ENCODE data around the gene CUL4A. TPM values are rescaled to one million over a fixed set of nuclear protein-coding genes. Genes with fewer than 3 reads are reported as not detected.
"Not testable (repeated sequence)": the region's sequence is repeated elsewhere in the genome, so short reads cannot be mapped to it uniquely, and the experiment has no call there.

The CUL4A gene
- total and polyA plus RNA-seq, 2 donors (not counting 3 experiments of a cell fraction or from before 2014, with no cell fraction given): 37.9 to 80.0 TPM

DNA sequence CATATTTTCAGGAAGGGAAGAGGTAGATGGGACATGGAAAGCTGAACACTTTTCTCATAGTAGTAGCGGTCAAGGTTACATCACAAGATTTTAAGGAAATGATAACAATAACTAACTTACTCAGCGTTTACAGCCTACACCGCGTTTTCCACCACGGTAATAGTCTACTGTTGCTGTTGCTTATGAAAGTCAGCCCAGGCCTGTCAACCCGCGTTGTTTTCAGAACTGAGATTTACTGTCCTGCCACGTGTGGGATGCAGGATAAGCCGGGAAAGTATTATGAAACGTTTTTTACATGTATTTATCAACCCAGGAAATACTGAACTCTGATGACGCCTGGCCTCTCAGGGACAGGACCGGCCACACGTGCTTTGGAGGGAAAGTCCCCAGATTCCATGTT is 51.6 kb downstream of the CUL4A start:
- no peaks in the 10 kb centered on the region for H4K20me1 ChIP-seq (replicated peaks; ENCODE audit: control insufficient read depth, extremely low read depth, insufficient read depth, low read length)
- H3K79me2 ChIP-seq (ENCODE audit: control insufficient read depth, insufficient read depth, low read length): no peaks in the 10 kb centered on the region
- H3K9me1 ChIP-seq (replicated peaks; ENCODE audit: control insufficient read depth, extremely low read depth, insufficient read depth, low read length): no peaks in the 10 kb centered on the region
- no peak overlapping the region for H2AFZ ChIP-seq (ENCODE audit: low read depth, low read length)
- TF ChIP-seq, protein P1, sequence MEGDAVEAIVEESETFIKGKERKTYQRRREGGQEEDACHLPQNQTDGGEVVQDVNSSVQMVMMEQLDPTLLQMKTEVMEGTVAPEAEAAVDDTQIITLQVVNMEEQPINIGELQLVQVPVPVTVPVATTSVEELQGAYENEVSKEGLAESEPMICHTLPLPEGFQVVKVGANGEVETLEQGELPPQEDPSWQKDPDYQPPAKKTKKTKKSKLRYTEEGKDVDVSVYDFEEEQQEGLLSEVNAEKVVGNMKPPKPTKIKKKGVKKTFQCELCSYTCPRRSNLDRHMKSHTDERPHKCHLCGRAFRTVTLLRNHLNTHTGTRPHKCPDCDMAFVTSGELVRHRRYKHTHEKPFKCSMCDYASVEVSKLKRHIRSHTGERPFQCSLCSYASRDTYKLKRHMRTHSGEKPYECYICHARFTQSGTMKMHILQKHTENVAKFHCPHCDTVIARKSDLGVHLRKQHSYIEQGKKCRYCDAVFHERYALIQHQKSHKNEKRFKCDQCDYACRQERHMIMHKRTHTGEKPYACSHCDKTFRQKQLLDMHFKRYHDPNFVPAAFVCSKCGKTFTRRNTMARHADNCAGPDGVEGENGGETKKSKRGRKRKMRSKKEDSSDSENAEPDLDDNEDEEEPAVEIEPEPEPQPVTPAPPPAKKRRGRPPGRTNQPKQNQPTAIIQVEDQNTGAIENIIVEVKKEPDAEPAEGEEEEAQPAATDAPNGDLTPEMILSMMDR (IDR thresholded peaks at IDR 0.05; ENCODE audit: extremely low read depth in 1 of 2, insufficient read depth in 1 of 2, low read depth in 1 of 2, low read length in 2 of 2): no peak
- no peak for TF ChIP-seq GATA2 (IDR thresholded peaks at IDR 0.05; ENCODE audit: insufficient read depth, insufficient read length, low read depth, low read length)
- H3K4me3 ChIP-seq (replicated peaks in 1 of 3; ENCODE audit: insufficient read depth in 1 of 3, low read depth in 1 of 3, low read length in 3 of 3): no peak overlapping the region
- no peaks in the 10 kb centered on the region for H3K4me1 ChIP-seq (ENCODE audit: control insufficient read depth, extremely low read depth, insufficient read depth, low read length)
- CTCF ChIA-PET: no interaction called here
- H3K9me3 ChIP-seq (replicated peaks; ENCODE audit: control insufficient read depth, insufficient read depth, low read length): no peaks in the 10 kb centered on the region
- no peak for FAIRE-seq
- no peak overlapping the region for H3K9ac ChIP-seq (replicated peaks; ENCODE audit: extremely low read depth, insufficient read depth, low read length)
- BruUV-seq (replicated peaks): no TSS peak
- peaks cover 10 to 23% of the 10 kb centered on the region in 2 experiments for H3K36me3 ChIP-seq (ENCODE audit: control insufficient read depth in 2 of 2, extremely low read depth in 1 of 2, insufficient read depth in 2 of 2, low read length in 2 of 2)
- no peak overlapping the region for H3K4me2 ChIP-seq (ENCODE audit: insufficient read depth, low read length)
- H3K27ac ChIP-seq (ENCODE audit: insufficient read depth, low read depth, low read length): no peak overlapping the region
- intact Hi-C loops (cut with micrococcal nuclease) (no loop called here), dilution Hi-C loops (cut with MboI; ENCODE audit: extremely low pct_ligation_motif_present, low sequenced_read_pairs) (no loop called here)
- no peaks in the 10 kb centered on the region for H3K27me3 ChIP-seq (ENCODE audit: control insufficient read depth in 2 of 2, insufficient read depth in 2 of 2, low read length in 2 of 2)
- POLR2A ChIA-PET: no interaction called here
- DNase-seq (ENCODE audit: low read depth, low spot score): no peak

DNA sequence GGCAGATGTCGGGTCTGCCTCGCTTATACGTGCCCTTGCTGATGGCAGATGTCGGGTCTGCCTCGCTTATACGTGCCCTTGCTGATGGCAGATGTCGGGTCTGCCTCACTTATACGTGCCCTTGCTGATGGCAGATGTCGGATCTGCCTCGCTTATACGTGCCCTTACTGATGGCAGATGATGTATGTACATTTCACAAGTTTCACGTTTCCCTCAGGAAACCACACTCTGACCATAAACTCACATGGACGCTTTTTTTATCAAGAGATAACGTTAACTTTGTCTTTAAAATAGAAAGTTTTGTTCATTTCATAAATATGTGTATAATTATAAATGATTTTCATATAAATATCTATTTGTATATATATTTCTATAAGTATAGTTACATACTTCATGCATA is 53.6 kb downstream of the CUL4A start:
- H3K4me1 ChIP-seq (ENCODE audit: control insufficient read depth, extremely low read depth, insufficient read depth, low read length); H3K9ac ChIP-seq (replicated peaks; ENCODE audit: extremely low read depth, insufficient read depth, low read length); BruUV-seq (replicated peaks); H3K79me2 ChIP-seq (ENCODE audit: control insufficient read depth, insufficient read depth, low read length); FAIRE-seq; H2AFZ ChIP-seq (ENCODE audit: low read depth, low read length); dilution Hi-C loops (cut with MboI; ENCODE audit: extremely low pct_ligation_motif_present, low sequenced_read_pairs); H3K4me3 ChIP-seq (replicated peaks in 1 of 3; ENCODE audit: insufficient read depth in 1 of 3, low read depth in 1 of 3, low read length in 3 of 3); intact Hi-C loops (cut with micrococcal nuclease); CTCF ChIA-PET; DNase-seq (ENCODE audit: low read depth, low spot score); POLR2A ChIA-PET; H3K4me2 ChIP-seq (ENCODE audit: insufficient read depth, low read length); H3K27me3 ChIP-seq (ENCODE audit: control insufficient read depth in 2 of 2, insufficient read depth in 2 of 2, low read length in 2 of 2); H4K20me1 ChIP-seq (replicated peaks; ENCODE audit: control insufficient read depth, extremely low read depth, insufficient read depth, low read length); H3K9me1 ChIP-seq (replicated peaks; ENCODE audit: control insufficient read depth, extremely low read depth, insufficient read depth, low read length); H3K27ac ChIP-seq (ENCODE audit: insufficient read depth, low read depth, low read length); H3K9me3 ChIP-seq (replicated peaks; ENCODE audit: control insufficient read depth, insufficient read depth, low read length): not testable (repeated sequence)
- H3K36me3 ChIP-seq (ENCODE audit: control insufficient read depth in 2 of 2, extremely low read depth in 1 of 2, insufficient read depth in 2 of 2, low read length in 2 of 2): peaks cover 9 to 20% of the 10 kb centered on the region in 2 experiments

All from endothelial cell of umbilical vein (primary cell).